GM12873 (cell line): ENCODE results near the gene TENM4.

Experiments
- CTCF ChIP-seq: IDR thresholded peaks from 2 replicates; pipeline ENCODE4 v1.5.1; 2012; ENCODE audit warnings: low read depth, mild to moderate bottlenecking, moderate library complexity, low read length, control low read depth; ENCODE audit not compliant: insufficient read depth; ENCODE audit errors: missing control alignments

TENM4 gene

GRCh38 chr11:78645226-78646202 is 795.3 kb downstream of the TENM4 start:
- TF ChIP-seq CTCF = peak; percentile 95

- TF ChIP-seq CTCF = no peak
Measured at GRCh38 chr11:78643676-78644056, 797.2 kb downstream of the TENM4 start.

GRCh38 chr11:78642979-78643675 is 797.7 kb downstream of the TENM4 start:
- no peak for TF ChIP-seq CTCF

- TF ChIP-seq CTCF = no peak
Measured at GRCh38 chr11:78641541-78641940, 799.3 kb downstream of the TENM4 start.

GRCh38 chr11:78638704-78639380 is 802.0 kb downstream of the TENM4 start:
- TF ChIP-seq CTCF = no peak

GRCh38 chr11:78635814-78636506 is 804.9 kb downstream of the TENM4 start:
- no peak for TF ChIP-seq CTCF
